Caki2 (cell line): ENCODE data around the gene PLCH1. TPM values are rescaled to one million over a fixed set of nuclear protein-coding genes. Genes with fewer than 3 reads are reported as not detected.
A peak's percentile ranks its signal among the peaks of the same experiment; 100 is the strongest.
"Not testable (repeated sequence)": the region's sequence is repeated elsewhere in the genome, so short reads cannot be mapped to it uniquely, and the experiment has no call there.

Source experiments
- DNase-seq: peaks from one replicate; pipeline ENCODE4 v3.0.0-alpha.2; 2015; ENCODE audit warnings: low read depth
- in situ Hi-C: cut with HindIII; loops from 2 replicates; pipeline ENCODE4 v1.10.0; 2016; ENCODE audit warnings: low sequenced_read_pairs, low pct_unique_long_range_greater_than_20kb, mixed read lengths
- total RNA-seq: library from RNA; depleted of rRNA; stranded (reverse); fragments of >200 nt; shearing (Covaris generic); gene quantifications from 2 replicates; pipeline ENCODE4 v1.2.3, GENCODE V29; 2014; ENCODE audit warnings: low replicate concordance

PLCH1 gene
- total RNA-seq, 1 experiment from 2014 or later: 5.6 TPM

GRCh38 chr3:155424323-155424710 is 320.6 kb downstream of the PLCH1 start:
- in situ Hi-C loops: no loop called here
- no peak for DNase-seq

DNA sequence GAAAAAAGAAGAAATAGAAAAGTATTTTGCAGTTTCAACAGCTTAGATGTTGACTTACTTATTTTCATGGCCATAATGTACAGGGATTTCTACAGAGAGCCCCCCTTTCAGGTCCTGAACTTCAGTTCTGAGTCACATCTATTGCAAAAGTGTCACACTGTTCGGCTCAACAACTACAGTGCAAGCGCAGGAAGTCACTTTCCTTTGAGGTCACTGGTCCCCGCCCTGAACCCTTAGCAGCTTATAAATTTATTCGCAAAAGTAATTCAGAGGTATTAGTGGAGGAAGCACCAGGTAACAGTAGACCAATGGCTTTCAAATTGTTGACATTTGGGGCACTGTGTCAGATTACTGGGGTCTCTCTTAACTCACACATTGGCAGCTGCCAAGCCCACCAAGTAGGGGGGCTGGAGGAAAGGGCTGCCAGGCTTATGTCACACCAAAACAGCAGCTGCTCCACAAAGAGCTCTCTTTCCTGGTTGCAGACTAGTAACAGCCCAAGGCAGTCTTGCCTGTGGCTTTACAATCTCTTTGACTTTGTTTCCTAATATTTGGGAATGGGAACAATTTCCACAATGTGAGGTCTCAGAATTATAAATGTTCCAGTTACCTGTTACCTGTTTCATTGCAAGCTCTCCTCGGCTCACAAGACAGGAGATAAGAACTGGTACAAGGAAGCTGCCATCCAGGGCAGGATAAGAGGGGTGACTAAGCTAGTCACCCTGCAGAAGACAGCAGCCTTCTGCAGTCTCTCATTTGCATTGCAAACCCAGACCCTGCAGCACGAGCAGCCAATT is 321.1 kb downstream of the PLCH1 start:
- in situ Hi-C loops: no loop called here
- peak; percentile 12 for DNase-seq

DNA sequence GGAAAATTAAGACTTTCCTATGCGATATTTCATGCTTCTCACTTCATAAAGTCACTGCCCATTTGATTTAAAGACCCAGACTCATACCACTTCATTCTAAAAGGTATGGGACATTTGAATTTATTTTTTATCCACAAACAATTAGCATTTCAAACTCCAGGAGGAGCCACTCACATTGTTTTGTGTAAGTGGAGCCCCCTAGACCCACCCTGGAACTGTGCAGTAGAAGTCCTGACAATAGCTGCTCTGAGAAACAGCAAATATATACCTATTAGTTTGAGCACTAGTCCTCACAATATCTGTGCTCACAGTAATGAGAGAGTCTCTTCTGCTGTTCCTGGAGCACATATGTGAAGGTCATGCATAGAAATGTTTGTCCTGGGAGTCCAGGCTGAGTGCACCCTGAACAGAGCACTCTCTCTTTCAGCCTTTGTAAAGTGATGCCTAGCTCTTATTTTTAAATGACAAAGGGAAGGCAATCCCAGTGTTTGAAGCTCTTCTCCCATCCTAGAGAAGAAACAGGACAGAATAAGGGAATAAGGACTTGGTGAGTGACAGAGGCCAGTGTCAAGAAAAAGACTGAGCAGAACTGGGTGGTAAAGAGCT is 323.9 kb downstream of the PLCH1 start:
- no peak for DNase-seq
- in situ Hi-C loops: no loop called here

DNA sequence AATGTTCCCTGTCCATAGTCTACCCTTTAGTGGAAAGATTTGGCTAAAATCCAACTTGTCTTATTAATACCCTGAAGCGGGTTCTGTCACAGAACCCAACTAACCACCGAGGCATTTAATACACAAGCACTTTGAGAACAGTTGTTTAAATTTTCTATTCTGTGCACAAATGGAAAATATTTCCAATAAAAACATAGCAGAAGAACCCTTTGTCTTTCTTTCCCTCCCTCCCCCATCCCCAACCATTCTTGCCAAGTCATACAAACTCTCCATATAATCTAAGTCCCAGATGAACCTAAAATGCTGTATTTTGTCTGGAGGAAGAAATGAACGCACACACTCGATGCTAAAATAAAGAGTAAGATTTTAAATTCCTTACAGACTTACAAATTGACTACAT is 324.5 kb downstream of the PLCH1 start:
- in situ Hi-C loops: no loop called here

GRCh38 chr3:155418407-155418806 is 326.5 kb downstream of the PLCH1 start:
- no peak for DNase-seq
- in situ Hi-C loops: no loop called here

More for the DNA sequence above, 324.5 kb downstream of the PLCH1 start:
- DNase-seq: no peak

- in situ Hi-C loops: no loop called here
- DNase-seq: no peak
Measured at GRCh38 chr3:155417119-155417517, 327.8 kb downstream of the PLCH1 start.

DNA sequence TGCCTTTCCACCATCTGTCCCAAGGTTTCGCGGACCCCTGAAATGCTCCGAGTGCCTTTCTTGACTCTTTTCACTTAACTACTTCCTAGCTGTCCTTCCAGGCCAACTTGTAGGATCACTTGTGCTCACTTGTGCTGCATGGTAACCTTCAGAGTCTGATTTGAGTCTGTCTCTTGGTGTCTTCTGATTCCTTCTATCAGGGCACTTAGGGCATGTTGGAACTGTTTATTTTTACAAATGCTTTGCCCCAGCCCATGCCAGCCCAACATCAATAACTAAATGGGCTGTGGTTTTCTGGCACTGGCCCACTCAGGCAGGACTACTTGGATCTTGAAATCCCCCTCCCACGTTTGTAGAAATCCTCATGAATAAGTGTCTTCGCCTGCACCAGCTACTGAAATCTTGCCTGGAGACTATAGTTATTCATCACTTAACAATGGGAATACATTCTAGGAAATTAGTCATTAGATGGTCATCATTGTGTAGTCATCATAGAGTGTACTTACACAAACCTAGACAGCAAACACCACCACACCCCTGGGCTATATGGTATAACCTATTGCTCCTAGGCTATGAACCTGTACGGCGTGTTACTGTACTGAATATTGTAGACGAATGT is 328.3 kb downstream of the PLCH1 start:
- in situ Hi-C loops: no loop called here
- DNase-seq: peak; percentile 26

DNA sequence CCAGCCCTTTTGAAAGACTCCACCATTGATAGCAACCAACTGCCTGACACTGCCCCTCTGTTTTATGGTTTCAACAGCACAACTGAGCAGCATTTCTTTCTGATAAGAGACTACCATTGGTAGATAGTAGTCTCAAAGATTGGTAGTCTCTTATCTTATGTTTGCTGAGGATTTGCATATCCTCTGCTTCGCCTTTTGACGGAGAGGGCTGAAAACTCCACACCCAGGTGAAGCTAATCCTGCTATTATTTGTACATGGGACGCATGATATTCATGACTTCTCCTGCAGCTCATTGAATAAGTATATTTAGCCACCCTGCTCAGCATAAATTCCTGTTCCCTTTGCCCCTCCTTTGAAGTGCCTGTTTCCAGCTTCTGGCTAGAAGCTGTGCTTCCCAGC is 332.0 kb downstream of the PLCH1 start:
- no peak for DNase-seq
- in situ Hi-C loops: no loop called here

DNA sequence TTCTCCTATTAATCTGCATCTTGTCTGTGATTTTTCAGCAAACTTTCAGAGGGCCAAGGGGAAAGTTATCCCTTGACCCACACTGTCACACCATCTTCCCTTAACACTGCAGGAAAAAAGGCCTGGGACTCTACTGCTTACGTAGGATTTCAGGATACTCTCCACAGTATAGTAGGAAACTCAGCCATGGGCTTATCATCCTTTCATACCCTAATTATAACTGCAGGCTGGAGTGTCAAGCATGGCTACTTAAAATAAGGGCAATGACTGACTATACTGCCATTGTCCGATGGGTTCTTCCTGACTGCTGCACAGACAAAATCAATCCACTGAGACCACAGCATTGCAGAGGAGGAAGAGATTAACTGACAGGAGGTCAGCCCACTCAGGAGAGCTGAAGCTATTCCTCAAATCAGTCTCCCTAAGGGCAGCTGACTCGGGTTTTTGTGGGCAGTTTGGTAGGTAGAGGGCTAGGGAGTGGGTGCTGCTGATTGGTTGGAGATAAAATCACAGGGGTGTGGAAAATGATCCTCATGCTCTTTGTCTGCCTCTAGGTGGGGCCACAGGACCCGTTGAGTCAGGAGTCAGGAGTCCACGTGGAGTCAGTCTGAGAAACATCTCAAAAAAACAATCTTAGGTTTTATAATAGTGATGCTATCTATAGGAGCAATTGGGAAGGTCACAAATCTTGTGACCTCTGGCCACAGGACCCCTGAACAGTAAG is 333.2 kb downstream of the PLCH1 start:
- DNase-seq: no peak
- in situ Hi-C loops: no loop called here

DNA sequence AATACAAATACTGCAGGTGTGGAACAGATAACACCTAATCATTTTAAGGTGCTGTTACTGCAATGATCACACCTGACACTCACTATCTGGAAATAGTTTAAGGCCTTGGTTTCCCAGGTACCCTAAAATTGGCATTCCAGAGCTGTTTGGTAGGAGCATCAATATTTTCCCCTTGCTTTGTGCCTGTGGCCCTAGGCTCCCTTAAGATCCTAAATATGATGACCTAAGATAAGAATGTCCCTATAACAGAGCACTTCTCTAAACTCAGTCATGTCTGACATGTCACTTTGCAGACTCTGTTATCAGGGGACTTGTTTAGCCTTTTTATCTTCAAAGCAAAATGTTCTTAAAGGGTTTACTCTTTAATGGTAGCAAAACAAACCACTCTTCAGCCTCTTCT is 335.5 kb downstream of the PLCH1 start:
- no peak for DNase-seq
- in situ Hi-C loops: no loop called here

DNA sequence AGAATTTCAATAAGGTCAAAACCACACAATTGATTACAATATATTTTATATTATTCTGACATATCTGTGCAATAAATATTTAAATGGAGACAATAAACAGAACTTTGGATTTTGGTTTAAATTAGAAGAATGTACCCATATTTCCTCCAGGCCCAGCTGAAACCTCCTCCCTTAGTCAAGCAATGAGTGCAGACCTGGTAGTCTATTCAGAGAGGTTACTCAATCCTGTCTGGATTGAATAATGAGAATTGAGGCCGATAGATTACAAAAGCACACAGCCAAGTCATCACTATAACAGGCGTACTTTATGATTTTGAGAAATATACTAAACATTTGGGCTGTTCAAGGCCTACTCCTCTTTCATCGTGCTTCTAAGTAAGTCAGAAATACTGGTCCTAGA is 336.9 kb downstream of the PLCH1 start:
- in situ Hi-C loops: no loop called here
- no peak for DNase-seq

GRCh38 chr3:155407331-155407730 is 337.5 kb downstream of the PLCH1 start:
- DNase-seq: no peak
- in situ Hi-C loops: no loop called here

DNA sequence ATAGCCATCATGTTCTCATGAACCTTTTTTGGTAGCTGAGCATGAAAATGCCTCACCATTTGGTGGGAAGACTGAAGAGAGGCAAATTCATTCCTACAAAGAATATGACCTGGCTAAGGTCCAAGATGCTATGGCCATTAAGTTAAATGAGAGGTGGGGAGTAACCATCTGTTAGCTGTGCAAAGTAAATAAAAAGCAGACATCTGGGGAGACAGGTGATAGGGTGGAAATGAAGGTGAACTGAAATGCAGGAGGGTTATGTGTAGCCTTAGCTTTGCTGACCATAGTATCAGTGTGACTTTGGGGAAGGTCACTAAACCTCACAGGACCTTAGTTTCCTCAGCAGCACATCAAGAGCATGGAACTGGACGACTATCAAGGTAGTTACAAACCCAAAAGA is 340.4 kb downstream of the PLCH1 start:
- in situ Hi-C loops: no loop called here
- no peak for DNase-seq

DNA sequence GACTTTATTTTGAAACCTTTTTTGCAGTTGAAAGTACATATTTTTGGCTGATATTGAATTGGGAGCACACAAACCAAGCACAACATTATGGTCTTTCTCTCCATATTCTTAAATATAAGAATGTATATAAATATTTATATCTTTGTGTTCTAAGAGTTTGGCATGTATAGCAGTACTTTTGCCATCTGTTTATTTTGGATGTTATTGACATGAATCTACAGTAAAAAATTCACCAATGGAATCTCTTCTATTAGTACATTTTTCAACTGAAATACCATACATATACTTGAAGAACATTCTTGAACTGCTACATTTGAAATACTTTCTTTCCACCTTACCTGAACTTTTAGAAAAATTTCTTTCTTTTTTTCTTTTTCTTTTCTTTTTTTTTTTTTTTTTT is 342.2 kb downstream of the PLCH1 start:
- DNase-seq: no peak
- in situ Hi-C loops: no loop called here

- DNase-seq: no peak
- in situ Hi-C loops: loop anchor here (25.0 kb wide), 1 partner anchor 314 kb away; no protein-coding TSS in a partner anchor
Measured at GRCh38 chr3:155398046-155398445, 346.8 kb downstream of the PLCH1 start.

- DNase-seq: not testable (repeated sequence)
- in situ Hi-C loops: loop anchor here (25.0 kb wide), 1 partner anchor 317 kb away; no protein-coding TSS in a partner anchor
Measured at GRCh38 chr3:155394896-155395295, 350.0 kb downstream of the PLCH1 start.

GRCh38 chr3:155394240-155394639 is 350.6 kb downstream of the PLCH1 start:
- in situ Hi-C loops: loop anchor here (25.0 kb wide), 1 partner anchor 318 kb away; no protein-coding TSS in a partner anchor
- DNase-seq: no peak

DNA sequence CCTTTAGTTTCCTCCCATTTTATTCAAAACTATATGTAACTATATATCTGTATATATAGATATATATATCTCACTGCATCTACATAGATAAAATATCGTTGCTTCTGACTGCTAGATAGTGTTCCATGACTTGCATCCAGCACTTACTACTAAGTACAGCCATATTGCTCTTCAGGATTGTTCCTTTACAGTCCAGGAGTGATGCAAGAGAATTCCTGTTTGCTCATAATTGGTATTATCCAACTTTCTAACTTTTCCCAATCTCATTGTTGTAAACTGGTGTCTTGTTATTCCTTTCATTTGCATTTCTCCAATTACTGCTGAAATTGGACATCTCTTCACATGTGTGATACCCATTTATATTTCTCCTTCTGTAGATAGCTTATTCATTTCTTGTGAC is 351.6 kb downstream of the PLCH1 start:
- in situ Hi-C loops: loop anchor here (25.0 kb wide), 1 partner anchor 319 kb away; no protein-coding TSS in a partner anchor
- no peak for DNase-seq

DNA sequence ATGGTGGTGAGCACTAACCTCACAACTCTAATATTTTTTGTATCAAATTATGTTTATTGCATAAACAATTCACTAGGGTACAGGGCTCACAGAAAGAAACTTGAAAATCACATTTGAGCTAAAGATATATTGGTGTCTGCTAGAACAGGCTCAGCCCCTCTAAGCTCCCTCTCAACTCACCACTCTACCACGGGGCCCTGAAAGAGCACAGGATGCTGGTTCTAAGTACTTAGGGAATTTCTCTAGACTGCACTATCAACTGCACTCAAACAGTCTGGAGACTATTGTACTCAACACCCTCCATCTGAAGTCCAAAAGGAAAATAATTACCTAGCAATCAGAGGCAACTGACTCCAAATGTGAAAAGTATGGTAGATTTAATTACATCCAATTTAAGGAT is 352.7 kb downstream of the PLCH1 start:
- DNase-seq: no peak
- in situ Hi-C loops: loop anchor here (25.0 kb wide), 1 partner anchor 320 kb away; no protein-coding TSS in a partner anchor
